ENCODE data around the gene TNFRSF25.

DNA sequence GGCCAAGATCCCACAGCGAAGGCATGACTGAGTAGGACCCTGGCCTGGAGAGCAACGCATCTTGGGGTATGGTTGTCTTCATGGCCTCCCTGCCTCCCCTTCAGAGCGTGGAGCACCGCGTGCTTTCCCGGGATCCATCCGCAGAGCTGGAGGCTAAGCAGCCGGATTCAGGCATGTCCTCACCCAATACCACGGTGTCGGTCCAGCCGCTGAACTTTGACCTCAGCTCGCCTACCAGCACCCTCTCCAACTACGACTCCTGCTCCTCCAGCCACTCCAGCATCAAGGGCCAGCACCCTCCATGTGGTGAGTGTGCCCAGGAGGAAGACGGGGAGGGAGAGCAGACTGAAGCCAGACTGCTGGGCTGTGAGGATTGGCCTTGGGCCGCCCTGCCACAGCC, 21.6 kb downstream of the TNFRSF25 start:
- TF ChIP-seq, protein P1, sequence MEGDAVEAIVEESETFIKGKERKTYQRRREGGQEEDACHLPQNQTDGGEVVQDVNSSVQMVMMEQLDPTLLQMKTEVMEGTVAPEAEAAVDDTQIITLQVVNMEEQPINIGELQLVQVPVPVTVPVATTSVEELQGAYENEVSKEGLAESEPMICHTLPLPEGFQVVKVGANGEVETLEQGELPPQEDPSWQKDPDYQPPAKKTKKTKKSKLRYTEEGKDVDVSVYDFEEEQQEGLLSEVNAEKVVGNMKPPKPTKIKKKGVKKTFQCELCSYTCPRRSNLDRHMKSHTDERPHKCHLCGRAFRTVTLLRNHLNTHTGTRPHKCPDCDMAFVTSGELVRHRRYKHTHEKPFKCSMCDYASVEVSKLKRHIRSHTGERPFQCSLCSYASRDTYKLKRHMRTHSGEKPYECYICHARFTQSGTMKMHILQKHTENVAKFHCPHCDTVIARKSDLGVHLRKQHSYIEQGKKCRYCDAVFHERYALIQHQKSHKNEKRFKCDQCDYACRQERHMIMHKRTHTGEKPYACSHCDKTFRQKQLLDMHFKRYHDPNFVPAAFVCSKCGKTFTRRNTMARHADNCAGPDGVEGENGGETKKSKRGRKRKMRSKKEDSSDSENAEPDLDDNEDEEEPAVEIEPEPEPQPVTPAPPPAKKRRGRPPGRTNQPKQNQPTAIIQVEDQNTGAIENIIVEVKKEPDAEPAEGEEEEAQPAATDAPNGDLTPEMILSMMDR (IDR thresholded peaks at IDR 0.05), result no peak
- no peak for TF ChIP-seq POLR2A (IDR thresholded peaks at IDR 0.05)
